ENCODE measurements around the gene RWDD3. TPM values are rescaled to one million over a fixed set of nuclear protein-coding genes. Genes with fewer than 3 reads are reported as not detected.

The RWDD3 gene
- total RNA-seq, 4 donors from 2014 or later: 8.7 to 10.1 (median 9.5) TPM

- Histone ChIP-seq H3K4me1 (peaks cover 2 to 60% (median 12%) of the 10 kb centered on the region in 3 donors), H3K9me3 (peaks cover 0 to 7% (median 0%) of the 10 kb centered on the region in 3 donors), H3K27me3 (no peaks in the 10 kb centered on the region), H3K36me3 (peaks cover 0 to 24% of the 10 kb centered on the region in 2 donors), H3K27ac (no peak overlapping the region), H3K4me3 (no peak overlapping the region)
- WGBS, 2 donors (ENCODE audit: low coverage in 1 of 2): 68 to 75% methylated on average over 2 of the region's 2 CpGs
- no peak for ATAC-seq
- no peak for TF ChIP-seq CTCF (IDR thresholded peaks at IDR 0.05)
- TF ChIP-seq POLR2A (IDR thresholded peaks at IDR 0.05): no peak
- TF ChIP-seq EP300 (IDR thresholded peaks at IDR 0.05): no peak
- no peak for TF ChIP-seq POLR2AphosphoS5 (IDR thresholded peaks at IDR 0.05)
Observed at GRCh38 chr1:95236784-95237575, 3.0 kb downstream of the RWDD3 start.

DNA sequence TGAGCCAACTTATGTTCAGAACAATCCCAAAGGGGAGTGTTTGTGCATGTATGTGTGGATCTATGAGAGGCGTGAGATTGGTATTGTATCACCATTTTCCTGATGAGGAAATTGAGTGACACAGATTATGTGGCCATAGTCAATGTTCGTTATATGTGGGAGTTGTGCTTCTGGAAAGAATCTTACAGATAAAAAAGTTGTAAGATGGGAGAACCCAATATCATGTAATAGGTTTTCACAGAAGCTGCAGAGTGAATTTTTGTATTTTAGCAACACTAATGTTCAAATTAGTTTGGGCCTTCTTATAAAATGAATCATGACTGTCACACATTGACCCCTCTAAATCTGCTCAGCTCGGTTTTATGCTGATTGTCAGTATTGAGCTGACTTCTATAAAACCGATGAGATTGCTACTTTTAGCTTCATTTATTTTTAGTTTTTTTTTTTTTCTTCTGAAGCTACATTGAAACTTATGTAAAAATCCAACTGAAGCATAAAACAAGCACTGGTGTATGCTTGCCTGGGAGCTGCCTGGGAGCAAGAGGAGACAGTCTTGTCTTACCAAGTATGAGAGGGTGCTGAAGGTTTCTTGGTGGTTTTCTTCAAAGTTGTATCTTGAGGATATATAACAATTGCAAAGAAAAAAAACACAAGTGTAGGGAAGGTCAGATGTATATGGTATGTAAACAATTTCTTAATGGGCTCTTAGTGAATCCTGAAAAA is 4.1 kb downstream of the RWDD3 start:
- Histone ChIP-seq H3K9me3 (peaks cover 0 to 14% (median 0%) of the 10 kb centered on the region in 3 donors), H3K27ac (no peak overlapping the region), H3K27me3 (no peaks in the 10 kb centered on the region), H3K4me1 (peaks cover 0 to 48% (median 12%) of the 10 kb centered on the region in 3 donors), H3K36me3 (peaks cover 0 to 34% of the 10 kb centered on the region in 2 donors), H3K4me3 (no peak overlapping the region)
- WGBS, 2 donors (ENCODE audit: low coverage in 1 of 2): 58 to 63% methylated on average over 4 of the region's 4 CpGs
- TF ChIP-seq POLR2A (IDR thresholded peaks at IDR 0.05) (no peak), EP300 (IDR thresholded peaks at IDR 0.05) (no peak), POLR2AphosphoS5 (IDR thresholded peaks at IDR 0.05) (no peak), CTCF (IDR thresholded peaks at IDR 0.05) (no peak)
- no peak for ATAC-seq

DNA sequence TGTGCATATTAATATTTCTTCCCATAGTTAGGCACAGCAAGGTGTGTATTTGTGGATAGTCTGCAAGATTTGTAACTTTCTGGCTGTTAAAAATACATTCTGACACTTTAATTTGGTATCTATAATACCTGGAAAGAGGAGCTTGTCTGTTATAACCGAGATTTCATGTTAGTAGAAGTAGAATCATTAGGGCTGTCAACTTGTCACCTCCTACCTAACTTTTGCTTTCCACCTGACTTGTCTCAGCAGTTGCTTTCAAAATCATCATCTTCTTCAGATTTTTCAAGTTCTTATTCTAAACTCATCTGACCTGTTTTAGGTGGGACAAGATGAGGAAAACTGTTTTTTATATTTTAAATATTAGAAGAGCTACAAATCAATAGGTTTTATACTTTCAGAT is 11.0 kb downstream of the RWDD3 start:
- Histone ChIP-seq H3K4me1 (peaks cover 0 to 26% (median 0%) of the 10 kb centered on the region in 3 donors), H3K36me3 (peaks cover 0 to 46% of the 10 kb centered on the region in 2 donors), H3K9me3 (peaks cover 0 to 14% (median 0%) of the 10 kb centered on the region in 3 donors), H3K27ac (no peak overlapping the region), H3K4me3 (no peak overlapping the region), H3K27me3 (no peaks in the 10 kb centered on the region)
- ATAC-seq: no peak
- TF ChIP-seq POLR2AphosphoS5 (IDR thresholded peaks at IDR 0.05) (no peak), POLR2A (IDR thresholded peaks at IDR 0.05) (no peak), CTCF (IDR thresholded peaks at IDR 0.05) (no peak), EP300 (IDR thresholded peaks at IDR 0.05) (no peak)
- WGBS, 2 donors (ENCODE audit: low coverage in 1 of 2): 0 to 60% methylated on average over 1 of the region's 1 CpG

- peaks cover 0 to 34% (median 0%) of the 10 kb centered on the region in 3 donors for H3K4me1 ChIP-seq
- H3K27me3 ChIP-seq: no peaks in the 10 kb centered on the region
- peaks cover 0 to 35% of the 10 kb centered on the region in 2 donors for H3K36me3 ChIP-seq
- no peak overlapping the region for H3K4me3 ChIP-seq
- 68 to 72% methylated on average over 3 of the region's 3 CpGs for WGBS, 2 donors (ENCODE audit: low coverage in 1 of 2)
- peaks cover 0 to 10% (median 0%) of the 10 kb centered on the region in 3 donors for H3K9me3 ChIP-seq
- TF ChIP-seq POLR2AphosphoS5 (IDR thresholded peaks at IDR 0.05) (no peak), EP300 (IDR thresholded peaks at IDR 0.05) (no peak), POLR2A (IDR thresholded peaks at IDR 0.05) (no peak), CTCF (IDR thresholded peaks at IDR 0.05) (no peak)
- H3K27ac ChIP-seq: no peak overlapping the region
- no peak for ATAC-seq
Observed at GRCh38 chr1:95246511-95246910, 12.5 kb downstream of the RWDD3 start.

Data from gastroesophageal sphincter (tissue), 4 donors.